HepG2 (cell line): Measurements from ENCODE around the gene WSCD2. TPM values are rescaled to one million over a fixed set of nuclear protein-coding genes. Genes with fewer than 3 reads are reported as not detected.

Source experiments
- ATAC-seq: fragments of 200-7000 bp; cut with Tn5 transposase; 3 replicates; pipeline ENCODE4 v1.9.1; 2020; ENCODE audit warnings: mild to moderate bottlenecking, moderate library complexity
- BruUV-seq: library from RNA; stranded (reverse); fragments of 400-500 nt; replicated peaks from 2 replicates; lab custom pipeline; 2021; lab: Mats Ljungman, UMichigan
- CTCF ChIA-PET: fragments of 300-600 bp; formaldehyde crosslinking; extraction: SDS; loops from one replicate; lab custom pipeline; 2021; ENCODE audit warnings: low total read pairs, inconsistent platforms, low intra/inter-chr PET ratio; lab: Yijun Ruan, JAX
- POLR2A ChIA-PET: fragments of 350-600 bp; sonication (Branson Sonifier 250); formaldehyde crosslinking; loops from one replicate; lab custom pipeline; 2020; ENCODE audit warnings: antibody characterized with exemption, inconsistent platforms; lab: Yijun Ruan, JAX
- DNase-seq: peaks from one replicate; pipeline ENCODE4 v3.0.0-alpha.2; 2015; ENCODE audit warnings: low spot score
- FAIRE-seq: peaks from 3 replicates; lab custom pipeline; 2011; peaks lifted over from hg19 to GRCh38; lab: Jason Lieb, UNC
- H2AFZ ChIP-seq: one replicate; pipeline ENCODE4 v1.6.1; 2011; ENCODE audit warnings: low read length, inconsistent platforms
- H3K27ac ChIP-seq: fragments of 300-600 bp; 3 replicates; pipeline ENCODE4 v1.8.0; 2011; ENCODE audit warnings: mixed run types, mild to moderate bottlenecking, mixed read lengths, low read length, inconsistent platforms; ENCODE audit not compliant: insufficient read depth; ENCODE audit errors: extremely low read length
- H3K27me3 ChIP-seq, 2 experiments: fragments of 200-600 bp in 1 of 2; 2 replicates in 1 of 2; 3 replicates in 1 of 2; pipeline versions ENCODE4 v1.6.0 to v1.8.0; 2011; ENCODE audit warnings: low read length in 2 of 2, mild to moderate bottlenecking in 2 of 2, moderate library complexity in 2 of 2, inconsistent platforms in 1 of 2; ENCODE audit not compliant: insufficient read depth in 2 of 2, control insufficient read depth in 1 of 2
- H3K36me3 ChIP-seq, 2 experiments: fragments of 200-600 bp in 1 of 2; replicated peaks in 1 of 2; 2 replicates in 1 of 2; 3 replicates in 1 of 2; pipeline versions ENCODE4 v1.5.1 to v1.8.0; 2011; ENCODE audit warnings: low read length in 2 of 2, inconsistent platforms in 1 of 2; ENCODE audit not compliant: insufficient read depth in 2 of 2, control insufficient read depth in 1 of 2
- H3K4me1 ChIP-seq: 2 replicates; pipeline ENCODE4 v1.5.1; 2012; ENCODE audit warnings: low read length, inconsistent platforms; ENCODE audit not compliant: insufficient read depth
- H3K4me2 ChIP-seq: 2 replicates; pipeline ENCODE4 v1.6.0; 2011; ENCODE audit warnings: low read depth, low read length, inconsistent platforms
- H3K4me3 ChIP-seq, 3 experiments: fragments of 200-600 bp in 1 of 3; sonication (generic), shearing (Covaris generic) in 1 of 3; replicated peaks in 1 of 3; 2 replicates each; pipeline ENCODE4 v1.5.1; 2011 to 2016; ENCODE audit warnings: low read length in 3 of 3, inconsistent platforms in 2 of 3, low read depth in 2 of 3, mild to moderate bottlenecking in 2 of 3, control low read depth in 1 of 3, mixed read lengths in 1 of 3; ENCODE audit not compliant: insufficient read depth in 1 of 3
- H3K79me2 ChIP-seq: one replicate; pipeline ENCODE4 v1.6.1; 2011; ENCODE audit warnings: low read length, inconsistent platforms; ENCODE audit not compliant: insufficient read depth
- H3K9ac ChIP-seq: 2 replicates; pipeline ENCODE4 v1.6.0; 2011; ENCODE audit warnings: mild to moderate bottlenecking, low read depth, low read length, inconsistent platforms; ENCODE audit not compliant: insufficient read depth
- H3K9me3 ChIP-seq: 2 replicates; pipeline ENCODE4 v1.5.1; 2012; ENCODE audit warnings: mild to moderate bottlenecking, low read length
- H4K20me1 ChIP-seq: 2 replicates; pipeline ENCODE4 v1.6.0; 2011; ENCODE audit warnings: inconsistent platforms, mild to moderate bottlenecking, low read length, moderate library complexity; ENCODE audit not compliant: insufficient read depth
- AGO2 ChIP-seq: fragments of 200-400 bp; formaldehyde crosslinking; optimal IDR thresholded peaks from 2 replicates; pipeline ENCODE3; 2017; ENCODE audit warnings: mild to moderate bottlenecking, low read depth, low read length, moderate library complexity
- AKAP8 ChIP-seq: sonication (generic); formaldehyde crosslinking; IDR thresholded peaks from 2 replicates; pipeline ENCODE4 v1.5.1; 2020; ENCODE audit warnings: mild to moderate bottlenecking, missing genetic modification reagents
- CHD2 ChIP-seq: IDR thresholded peaks from 2 replicates; pipeline ENCODE4 v1.6.1; 2011; ENCODE audit warnings: low read depth, low read length, improper control_type of control experiment
- E2F2 ChIP-seq: sonication (generic); formaldehyde crosslinking; IDR thresholded peaks from 2 replicates; pipeline ENCODE4 v1.4.0; 2020; ENCODE audit warnings: missing genetic modification reagents, borderline replicate concordance
- ESRRA ChIP-seq: sonication (generic); formaldehyde crosslinking; IDR thresholded peaks from 2 replicates; pipeline ENCODE4 v1.5.1; 2020; ENCODE audit warnings: mild to moderate bottlenecking, low read depth, missing genetic modification reagents
- GRHL1 ChIP-seq: sonication (generic); formaldehyde crosslinking; conservative IDR thresholded peaks from 2 replicates; pipeline ENCODE4 v1.8.0; 2022; ENCODE audit warnings: missing genetic modification reagents
- PHF21A ChIP-seq: sonication (generic); formaldehyde crosslinking; IDR thresholded peaks from 2 replicates; pipeline ENCODE4 v1.5.0; 2020; ENCODE audit warnings: mild to moderate bottlenecking, missing genetic modification reagents
- TFE3 ChIP-seq: IDR thresholded peaks from 2 replicates; pipeline ENCODE4 v1.6.1; 2016
- ZBTB1 ChIP-seq: sonication (generic); formaldehyde crosslinking; IDR thresholded peaks from 2 replicates; pipeline ENCODE4 v1.4.0; 2020; ENCODE audit warnings: missing genetic modification reagents, borderline replicate concordance
- ZMAT3 ChIP-seq: sonication (generic); formaldehyde crosslinking; conservative IDR thresholded peaks from 2 replicates; pipeline ENCODE4 v1.7.0; 2021; ENCODE audit warnings: missing genetic modification reagents
- ZNF234 ChIP-seq: sonication (generic); formaldehyde crosslinking; conservative IDR thresholded peaks from 2 replicates; pipeline ENCODE4 v1.5.1; 2020; ENCODE audit warnings: mild to moderate bottlenecking, missing genetic modification reagents
- ZNF329 ChIP-seq: sonication (generic); formaldehyde crosslinking; IDR thresholded peaks from 2 replicates; pipeline ENCODE4 v1.9.0; 2021; ENCODE audit warnings: low read depth, mild to moderate bottlenecking, missing genetic modification reagents
- ZNF704 ChIP-seq: sonication (generic); formaldehyde crosslinking; IDR thresholded peaks from 2 replicates; pipeline ENCODE4 v1.8.1; 2023; ENCODE audit warnings: mild to moderate bottlenecking, inconsistent platforms, moderate library complexity, missing genetic modification reagents, borderline replicate concordance
- ZNF720 ChIP-seq: sonication (generic); formaldehyde crosslinking; IDR thresholded peaks from 2 replicates; pipeline ENCODE4 v1.4.0; 2020; ENCODE audit warnings: missing genetic modification reagents
- ZSCAN30 ChIP-seq: sonication (generic); formaldehyde crosslinking; IDR thresholded peaks from 2 replicates; pipeline ENCODE4 v1.5.0; 2020; ENCODE audit warnings: mild to moderate bottlenecking, missing genetic modification reagents
- WGBS: methylation state at CpG from one replicate; pipeline ENCODE4 v1.1.6; 2017; ENCODE audit warnings: low lambda C conversion rate; 5-methylcytosine and 5-hydroxymethylcytosine counted together
- in situ Hi-C: cut with HindIII; loops from 2 replicates; pipeline ENCODE4 v1.10.0; 2017; ENCODE audit warnings: low pct_unique_long_range_greater_than_20kb; ENCODE audit not compliant: extremely low pct_ligation_motif_present
- intact Hi-C: fragments of 100-400 bp; cut with micrococcal nuclease; formaldehyde crosslinking; loops from one replicate; pipeline ENCODE4 v1.10.0; 2022; ENCODE audit not compliant: unreplicated experiment
- polyA plus RNA-seq, 8 experiments: library from polyadenylated mRNA; depleted of rRNA in 3 of 8; stranded (reverse) in 7 of 8; unstranded in 1 of 8; fragments of >200 nt; fragmentation: Illumina TruSeq in 4 of 8; extraction: Trizol in 4 of 8; gene quantifications; 2 replicates each; pipeline versions ENCODE4 v1.2.1 to v1.2.3, GENCODE V29; 2011 to 2016; ENCODE audit warnings: low read depth in 4 of 8, missing spikeins in 1 of 8, mixed read lengths in 1 of 8; ENCODE audit not compliant: insufficient read depth in 1 of 8
- total RNA-seq, 5 experiments: library from RNA; depleted of rRNA; stranded (reverse); fragments of >200 nt; fragmentation: Illumina TruSeq; extraction: Trizol; gene quantifications; 2 replicates each; pipeline ENCODE4 v1.2.3, GENCODE V29; 2016; ENCODE audit warnings: low read depth in 1 of 5

WSCD2 gene
- total and polyA plus RNA-seq, 2 of the 13 experiments (the other 11 are each of a cell fraction or from before 2014, with no cell fraction given): not detected

- Histone ChIP-seq H3K27ac (no peak overlapping the region), H3K9ac (no peak overlapping the region), H3K4me2 (no peak overlapping the region), H3K27me3 (peaks cover 0 to 9% of the 10 kb centered on the region in 2 experiments; a peak in 1 of 5 replicates), H2AFZ (no peak overlapping the region), H3K4me3 (no peak overlapping the region), H3K36me3 (no peaks in the 10 kb centered on the region), H3K4me1 (no peaks in the 10 kb centered on the region), H4K20me1 (no peaks in the 10 kb centered on the region), H3K9me3 (no peaks in the 10 kb centered on the region), H3K79me2 (no peaks in the 10 kb centered on the region)
- in situ Hi-C loops: no loop called here
- CTCF ChIA-PET: no interaction called here
- TF ChIP-seq CHD2: no peak
- no peak for TF ChIP-seq ZNF720 (CRISPR knock-in tag)
- TF ChIP-seq ZNF704 (CRISPR knock-in tag): no peak
- no peak for TF ChIP-seq ZBTB1 (CRISPR knock-in tag)
- TF ChIP-seq ZNF329 (CRISPR knock-in tag): no peak
- no peak for TF ChIP-seq ZSCAN30 (CRISPR knock-in tag)
- no peak for TF ChIP-seq ZNF234
- TF ChIP-seq E2F2 (CRISPR knock-in tag): no peak
- TF ChIP-seq ZMAT3 (CRISPR knock-in tag): no peak
- no peak for TF ChIP-seq TFE3 (CRISPR knock-in tag)
- no peak for TF ChIP-seq AKAP8 (CRISPR knock-in tag)
- no peak for TF ChIP-seq PHF21A (CRISPR knock-in tag)
- no peak for TF ChIP-seq AGO2
- TF ChIP-seq ESRRA (CRISPR knock-in tag): no peak
- TF ChIP-seq GRHL1: no peak
- DNase-seq: no peak
- WGBS: 0% methylated on average over 2 of the region's 6 CpGs
- POLR2A ChIA-PET: no interaction called here
- BruUV-seq: no TSS peak
- no peak for FAIRE-seq
- intact Hi-C loops: no loop called here
- ATAC-seq: no peak
Measured at GRCh38 chr12:108232565-108232964, 103.5 kb downstream of the WSCD2 start.
